GM19035 (cell line): ENCODE results near the gene RAB5A.
"Not testable (repeated sequence)": the region's sequence is repeated elsewhere in the genome, so short reads cannot be mapped to it uniquely, and the experiment has no call there.

Source experiments
- ATAC-seq: cut with Tn5 transposase; IDR thresholded peaks from one replicate; pipeline ENCODE4 v1.9.1; 2021; ENCODE audit not compliant: unreplicated experiment

The RAB5A gene

DNA sequence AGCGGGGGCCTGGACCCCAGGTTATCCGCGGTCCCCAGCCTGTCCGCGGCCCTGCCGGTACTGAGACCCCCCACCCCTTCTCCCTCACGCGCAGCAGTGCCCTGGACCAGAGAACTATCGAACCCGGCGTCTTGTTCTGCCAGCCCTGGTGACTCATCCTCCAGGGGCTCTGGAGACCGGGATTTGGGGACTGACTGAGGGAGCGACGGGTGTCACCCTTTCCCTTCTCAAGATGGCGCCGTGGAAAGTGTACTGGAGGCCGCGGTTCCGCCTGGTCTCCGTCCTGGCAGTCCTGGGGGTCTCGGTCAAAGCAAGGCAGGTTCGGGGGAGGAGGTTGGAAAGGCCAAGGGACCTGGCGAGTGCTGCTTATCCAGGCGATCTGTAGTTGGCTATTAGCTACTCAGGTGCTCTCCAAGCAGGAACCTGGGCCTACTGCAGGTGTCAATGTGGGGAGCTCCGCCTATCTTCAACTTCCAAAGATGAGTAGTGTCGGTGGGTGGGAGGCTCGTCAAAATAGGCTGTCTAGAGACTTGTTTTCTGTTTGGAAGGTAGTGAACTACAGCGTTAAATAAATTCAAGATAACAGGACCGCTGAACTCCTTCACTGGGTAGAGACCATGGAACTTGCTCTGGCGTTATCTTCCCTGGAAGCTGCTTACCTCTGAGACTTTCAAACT lies 790 bp downstream of the RAB5A start:
- ATAC-seq = peak; percentile 26

DNA sequence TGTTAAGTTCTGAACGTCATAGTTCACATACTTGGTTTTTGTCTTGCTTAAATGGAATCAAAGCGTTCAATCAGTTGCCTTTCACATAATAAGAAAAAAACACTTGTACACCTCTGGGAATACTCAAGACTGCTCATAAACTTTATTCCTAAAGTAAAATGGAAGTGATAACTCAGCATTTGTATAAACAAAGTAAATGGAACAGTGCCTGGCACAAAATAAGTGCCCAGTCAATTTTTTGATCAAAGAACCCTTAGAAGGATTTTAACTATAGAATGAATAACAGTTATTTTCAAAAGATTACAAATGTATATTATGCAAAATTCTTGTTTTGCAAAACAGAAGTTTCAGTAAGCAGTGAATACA lies 1.3 kb downstream of the RAB5A start:
- no peak for ATAC-seq

DNA sequence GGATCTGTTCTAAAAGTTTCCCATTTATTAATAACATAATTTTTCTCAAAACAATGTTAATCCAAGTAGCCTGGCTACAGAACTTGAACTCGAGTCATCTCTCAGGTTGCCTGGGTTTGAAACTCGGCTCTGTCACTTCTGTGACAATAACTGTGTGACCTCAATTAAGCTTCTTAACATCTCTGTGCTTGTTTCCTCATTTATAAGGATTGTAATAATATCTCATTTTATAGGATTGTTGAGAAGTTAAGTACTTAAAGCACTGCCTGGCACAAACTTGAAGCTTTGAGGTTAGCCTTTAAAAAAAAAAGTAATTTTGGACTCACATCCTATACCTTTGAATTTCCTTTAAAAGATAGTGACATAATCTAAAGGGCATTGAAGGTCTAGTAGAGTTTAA lies 3.4 kb downstream of the RAB5A start:
- ATAC-seq = no peak

DNA sequence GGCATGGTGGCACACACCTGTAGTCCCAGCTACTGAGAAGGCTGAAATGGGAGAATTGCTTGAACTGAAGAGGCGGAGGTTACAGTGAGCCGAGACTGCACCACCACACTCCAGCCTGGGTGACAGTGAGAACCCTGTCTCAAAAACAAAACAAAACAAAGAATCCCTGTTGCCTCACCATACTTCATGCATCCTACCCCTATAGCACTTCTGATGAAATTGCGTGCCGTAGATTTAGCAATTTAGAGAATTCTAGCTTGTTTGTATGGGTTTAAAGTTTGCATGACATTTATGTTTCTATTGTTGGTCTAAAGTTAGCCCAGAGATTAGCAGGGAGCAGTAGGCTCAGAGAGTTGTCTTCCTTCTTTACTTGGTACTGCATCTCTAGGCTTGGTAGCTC lies 7.8 kb downstream of the RAB5A start:
- no peak for ATAC-seq

DNA sequence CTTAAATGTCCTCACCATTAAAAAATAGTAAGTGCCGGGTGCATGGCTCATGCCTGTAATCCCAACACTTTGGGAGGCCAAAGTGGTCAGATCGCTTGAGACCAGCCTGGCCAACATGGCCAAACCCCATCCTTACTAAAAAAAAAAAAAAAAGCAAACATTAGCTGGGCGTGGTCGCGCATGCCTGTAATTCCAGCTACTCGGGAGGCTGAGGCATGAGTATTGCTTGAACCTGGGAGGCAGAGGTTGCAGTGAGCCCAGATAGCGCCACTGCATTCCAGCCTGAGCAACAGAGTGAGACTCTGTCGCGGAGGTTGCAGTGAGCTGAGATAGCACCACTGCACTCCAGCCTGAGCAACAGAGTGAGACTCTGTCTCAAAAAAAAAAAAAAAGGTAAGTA lies 10.5 kb downstream of the RAB5A start:
- ATAC-seq = not testable (repeated sequence)

DNA sequence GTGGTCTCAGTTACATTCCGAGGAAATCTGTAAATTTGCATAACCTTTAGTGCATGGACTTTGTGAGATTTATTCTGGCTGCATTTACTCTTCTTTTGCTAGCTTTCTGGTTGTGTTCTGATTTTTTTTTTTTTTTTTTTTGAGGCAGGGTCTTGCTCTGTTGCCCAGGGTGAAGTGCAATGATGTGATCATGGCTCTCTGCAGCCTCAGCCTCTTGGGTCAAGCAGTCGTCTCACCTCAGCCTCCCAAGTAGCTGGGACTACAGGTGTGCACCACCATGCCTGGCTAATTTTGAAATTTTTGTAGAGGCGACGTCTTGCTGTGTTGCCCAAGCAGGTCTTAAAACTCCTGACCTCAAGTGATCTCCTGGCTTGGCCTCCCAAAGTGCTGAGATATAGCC lies 12.6 kb downstream of the RAB5A start:
- ATAC-seq = no peak

DNA sequence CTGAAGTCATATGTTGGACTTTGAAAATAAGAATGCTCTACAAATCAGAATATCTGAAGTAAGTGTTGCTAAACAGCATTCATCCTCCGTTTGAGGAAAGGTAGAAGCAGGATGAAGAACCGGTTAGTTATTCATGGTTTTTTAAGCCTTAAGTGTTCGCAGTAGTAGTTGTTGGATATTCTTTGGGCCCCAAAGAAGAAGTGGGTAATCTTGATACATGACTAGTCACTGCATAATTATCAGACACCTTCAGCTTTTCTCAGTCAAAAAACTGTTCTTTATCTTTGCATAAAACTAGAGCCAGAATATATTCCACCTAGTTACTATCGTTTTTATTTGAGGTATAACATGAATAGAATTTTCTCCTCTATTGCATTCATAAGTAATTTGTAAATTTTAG lies 13.8 kb downstream of the RAB5A start:
- ATAC-seq = no peak

DNA sequence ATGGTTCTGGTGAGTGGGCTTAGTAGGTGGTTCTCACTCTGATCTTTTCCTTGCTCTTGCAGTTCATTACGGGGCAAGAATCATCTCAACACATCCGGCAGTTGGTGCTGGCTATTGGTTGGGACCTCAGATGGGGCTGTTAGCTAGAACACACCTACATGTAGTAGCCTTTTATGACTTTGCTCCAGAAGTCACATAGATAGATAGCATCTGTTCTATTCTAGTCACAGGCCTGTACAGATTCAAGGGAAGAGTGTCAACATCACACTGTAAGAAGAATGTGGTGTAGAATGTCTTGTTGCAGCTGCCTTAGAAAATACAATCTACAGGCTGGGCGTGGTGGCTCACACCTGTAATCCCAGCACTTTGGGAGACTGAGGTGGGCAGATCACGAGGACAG lies 15.1 kb downstream of the RAB5A start:
- ATAC-seq = no peak

DNA sequence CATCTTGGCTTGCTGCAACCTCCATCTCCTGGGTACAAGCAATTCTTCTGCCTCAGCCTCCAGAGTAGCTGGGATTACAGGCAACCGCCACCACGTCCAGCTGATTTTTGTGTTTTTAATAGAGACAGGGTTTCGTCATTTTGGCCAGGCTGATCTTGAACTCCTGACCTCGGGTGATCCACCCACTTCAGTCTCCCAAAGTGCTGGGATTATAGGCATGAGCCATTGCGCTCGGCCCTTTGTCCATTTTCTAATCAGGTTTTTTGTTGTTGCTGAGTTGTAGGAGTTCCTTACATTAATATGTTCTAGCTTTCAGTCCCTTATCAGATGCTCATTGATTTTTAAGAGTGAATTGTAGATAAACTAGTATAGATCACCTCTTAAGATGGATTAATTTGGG lies 20.3 kb downstream of the RAB5A start:
- no peak for ATAC-seq

DNA sequence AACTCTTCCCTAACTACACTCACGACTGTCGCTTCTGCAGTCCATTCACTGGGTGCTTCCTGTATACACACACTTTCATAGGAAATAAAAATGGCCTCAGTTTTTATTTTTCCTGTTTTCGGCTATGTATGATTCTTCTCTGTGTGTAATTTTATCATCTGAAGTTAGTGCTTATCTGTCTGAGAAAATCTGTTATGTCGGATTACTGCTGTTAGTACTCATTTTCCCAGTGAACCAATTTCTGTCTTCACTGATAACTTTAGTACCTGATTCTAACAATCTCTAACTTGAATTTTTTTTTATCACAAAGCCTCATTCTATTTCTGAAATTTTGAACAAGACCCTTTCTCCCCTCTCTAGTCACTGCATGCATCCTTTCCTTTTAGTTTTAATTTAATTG lies 20.9 kb downstream of the RAB5A start:
- no peak for ATAC-seq

DNA sequence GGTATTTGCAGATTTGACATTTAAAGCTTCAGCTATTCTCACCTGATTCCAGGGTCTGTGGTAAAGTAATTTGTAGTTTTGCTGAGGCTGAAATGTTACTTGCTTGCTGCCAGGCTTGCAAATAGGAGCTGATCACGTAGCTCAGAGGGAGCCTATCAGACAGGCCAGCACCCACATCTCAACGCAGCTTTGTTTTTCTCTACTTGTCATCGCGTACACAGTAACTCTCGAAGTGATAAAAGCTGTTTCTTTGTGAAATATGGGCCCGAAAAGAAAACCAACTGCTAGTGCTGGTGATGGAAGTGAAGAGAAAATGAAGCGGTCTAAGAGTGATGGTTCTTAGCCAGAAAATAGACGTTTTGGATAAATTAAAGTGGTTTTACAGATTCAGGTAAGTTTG lies 23.4 kb downstream of the RAB5A start:
- no peak for ATAC-seq

DNA sequence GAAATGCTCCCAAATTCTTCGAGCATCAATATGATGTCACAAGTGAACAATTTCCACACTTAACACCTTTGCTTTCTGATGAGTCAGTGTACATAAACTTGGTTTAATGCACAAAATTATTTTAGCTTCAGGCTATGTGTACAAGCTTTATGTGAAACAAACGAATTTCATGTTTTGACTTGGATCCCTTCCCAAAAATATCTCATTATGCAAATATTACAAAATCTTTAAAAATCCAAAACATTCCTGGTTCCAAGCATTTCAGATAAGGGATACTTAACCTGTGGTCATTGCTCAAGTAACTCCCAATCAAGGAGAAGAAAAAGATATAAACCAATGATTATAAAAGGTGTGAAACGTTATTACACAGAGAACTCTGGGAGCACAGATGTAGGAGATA lies 25.2 kb downstream of the RAB5A start:
- ATAC-seq = no peak

DNA sequence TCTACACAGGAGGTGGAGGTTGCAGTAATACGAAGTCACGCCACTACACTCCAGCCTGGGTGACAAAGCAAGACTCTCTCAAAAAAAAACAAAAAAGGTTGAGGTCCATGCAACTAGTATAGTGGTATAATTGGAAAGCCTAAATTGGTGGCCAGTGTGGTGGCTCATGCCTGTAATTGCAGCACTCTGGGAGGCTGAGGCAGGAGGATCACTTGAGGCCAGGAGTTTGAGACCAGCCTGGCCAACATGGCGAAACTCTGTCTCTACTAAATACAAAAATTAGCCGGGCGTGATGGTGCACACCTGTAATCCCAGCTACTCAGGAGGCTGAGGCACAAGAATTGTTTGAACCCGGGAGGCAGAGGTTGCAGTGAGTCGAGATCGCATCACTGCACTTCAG lies 42.0 kb downstream of the RAB5A start:
- not testable (repeated sequence) for ATAC-seq

DNA sequence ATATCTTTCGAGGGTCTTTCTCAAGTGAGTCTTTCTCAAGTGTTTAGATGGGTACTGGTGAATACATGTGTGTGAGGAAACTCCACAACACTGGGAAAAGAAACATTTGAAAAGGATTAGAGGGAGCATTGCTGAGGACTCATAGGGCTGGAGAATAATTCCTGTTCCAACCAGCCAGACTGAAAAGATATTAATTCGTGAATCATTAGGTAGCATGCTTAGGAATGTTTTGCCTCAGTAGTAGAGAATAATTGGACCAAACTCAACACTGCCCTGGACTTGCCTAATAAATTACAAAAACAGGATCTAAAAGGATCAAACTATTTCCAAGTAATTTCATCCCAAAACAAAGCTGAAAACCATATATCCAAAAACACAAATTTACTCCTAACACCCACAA lies 47.9 kb downstream of the RAB5A start:
- ATAC-seq = no peak

DNA sequence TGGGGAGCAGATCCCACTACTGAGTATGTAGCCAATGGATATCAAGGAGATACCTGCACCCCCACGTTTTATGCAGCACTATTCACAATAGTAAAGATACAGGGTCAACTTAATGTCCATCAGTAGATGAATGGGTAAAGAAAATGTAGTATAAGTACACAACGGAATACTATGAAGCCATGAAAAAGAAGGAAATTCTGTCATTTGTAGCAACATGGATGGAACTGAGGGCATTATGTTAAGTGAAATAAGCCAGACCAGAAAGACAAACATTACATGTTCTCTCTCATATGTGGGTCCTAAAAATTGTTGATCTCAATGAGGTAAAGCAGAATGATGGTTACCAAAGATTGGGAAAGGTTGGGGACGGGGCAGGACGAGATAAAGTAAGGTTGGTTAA lies 50.6 kb downstream of the RAB5A start:
- no peak for ATAC-seq

DNA sequence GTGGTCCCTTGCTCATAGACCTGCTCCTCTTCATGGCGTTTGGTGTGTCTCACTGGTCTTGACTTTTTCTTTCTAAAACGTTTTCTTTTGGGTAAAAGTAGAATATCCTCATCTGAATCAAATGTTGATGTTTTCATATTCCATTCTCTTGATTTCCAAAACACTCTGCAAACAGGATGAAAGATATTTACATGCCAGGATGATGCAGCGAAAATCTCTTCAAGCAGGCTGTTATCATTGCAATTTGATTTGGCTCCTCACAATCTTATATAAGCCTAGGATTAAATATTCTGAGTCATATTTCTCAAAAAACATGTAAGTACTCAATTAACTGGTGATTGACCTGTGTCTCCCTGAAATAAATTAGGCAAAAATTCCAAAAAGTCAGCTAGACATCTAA lies 55.0 kb downstream of the RAB5A start:
- no peak for ATAC-seq

DNA sequence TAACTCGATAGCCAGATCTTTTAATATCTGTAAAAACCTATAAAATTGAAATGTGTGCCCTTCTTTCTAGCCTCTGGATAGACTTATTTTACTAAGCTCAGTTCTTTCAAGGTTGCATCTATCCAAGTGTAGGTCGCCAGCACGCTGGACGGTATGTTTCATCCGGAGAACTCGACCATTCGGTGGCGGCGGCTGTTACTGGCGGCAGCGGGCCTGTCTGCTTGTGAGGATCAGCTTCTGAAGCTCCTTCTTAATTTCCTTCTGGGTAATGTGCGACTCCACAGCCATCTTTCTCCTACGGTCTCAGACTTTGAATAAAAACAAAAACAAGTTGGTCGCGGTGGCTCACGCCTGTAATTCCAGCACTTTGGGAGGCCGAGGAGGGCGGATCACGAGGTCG lies 61.1 kb downstream of the RAB5A start:
- no peak for ATAC-seq

DNA sequence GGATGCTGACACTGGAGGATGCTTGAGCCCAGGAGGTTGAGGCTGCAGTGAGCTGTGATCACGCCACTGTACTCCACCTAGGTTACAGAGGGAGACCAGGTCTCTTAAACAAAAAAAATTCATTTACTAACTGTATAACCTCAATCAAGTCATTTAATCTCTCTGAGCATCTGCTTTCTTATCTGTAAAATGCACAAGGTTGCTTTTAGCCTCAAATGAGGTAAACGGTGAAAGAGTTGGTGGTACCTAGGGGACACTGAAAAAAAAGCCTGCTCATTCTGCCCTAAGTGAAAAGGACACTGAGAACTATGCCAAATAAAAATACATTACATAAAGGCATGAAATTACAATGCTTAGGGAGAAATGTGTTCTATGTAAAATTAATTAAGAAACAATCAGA lies 61.7 kb downstream of the RAB5A start:
- ATAC-seq = no peak

DNA sequence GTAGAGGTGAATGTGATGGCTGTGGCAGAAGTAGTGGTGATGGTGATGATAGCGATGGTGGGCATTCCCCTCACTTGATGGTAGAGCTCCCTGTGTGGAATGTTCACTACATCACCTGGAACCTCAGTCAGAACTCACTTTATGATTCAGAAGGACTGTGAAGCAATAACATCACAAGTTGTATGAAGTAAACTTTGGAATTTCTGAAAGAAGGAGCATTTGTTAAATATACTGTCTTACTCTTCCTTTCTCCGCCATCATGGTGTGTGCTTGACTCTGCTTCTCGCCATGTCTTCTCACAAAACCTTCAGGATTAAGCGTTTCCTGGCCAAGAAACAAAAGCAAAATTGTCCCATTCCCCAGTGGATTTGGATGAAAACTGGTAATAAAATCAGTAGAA lies 65.3 kb downstream of the RAB5A start, which contains the start of gene PP2D1:
Gene PP2D1 (minus strand): TSS at position 101 of the 400 bp plus-strand sequence. CDS start 192 bp downstream, outside the sequence.
- no peak for ATAC-seq

DNA sequence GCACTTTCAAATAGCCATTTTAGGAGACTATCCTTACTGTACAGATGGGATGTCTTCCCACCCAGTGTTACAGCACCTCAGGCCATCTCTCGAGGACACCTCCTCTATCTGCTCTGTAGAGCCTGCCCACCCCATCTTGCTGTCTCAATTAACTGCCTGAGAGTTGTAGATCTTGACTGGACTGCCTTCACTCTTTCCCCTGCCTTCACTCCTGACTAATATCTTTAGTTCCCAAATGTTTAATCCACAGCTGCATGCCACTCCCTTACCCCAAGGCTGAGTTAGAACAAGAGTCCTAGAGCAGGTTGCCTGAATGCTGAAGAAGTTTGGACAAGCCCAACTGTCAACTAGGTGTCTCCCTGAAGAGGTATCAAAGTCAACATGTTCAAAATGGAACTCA lies 66.5 kb downstream of the RAB5A start:
- ATAC-seq = no peak

DNA sequence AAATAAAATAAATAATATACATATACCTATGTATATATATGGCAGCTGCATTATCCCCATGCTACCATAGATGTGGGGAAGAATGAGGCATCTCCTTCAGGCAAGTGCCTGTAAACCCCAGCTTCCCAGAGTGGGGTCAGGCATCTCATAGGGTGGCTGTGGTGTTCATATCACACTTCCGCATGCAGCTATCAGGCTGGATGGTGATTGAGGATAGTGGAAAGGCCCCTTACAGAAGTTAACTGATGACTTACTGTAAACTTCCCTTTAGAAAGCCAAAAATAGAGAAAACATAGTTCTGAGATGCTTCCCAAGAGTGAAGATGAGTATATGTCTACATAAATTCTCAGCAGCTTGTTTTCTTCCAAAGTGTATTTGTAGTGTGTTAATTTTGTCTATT lies 68.6 kb downstream of the RAB5A start:
- ATAC-seq = no peak

DNA sequence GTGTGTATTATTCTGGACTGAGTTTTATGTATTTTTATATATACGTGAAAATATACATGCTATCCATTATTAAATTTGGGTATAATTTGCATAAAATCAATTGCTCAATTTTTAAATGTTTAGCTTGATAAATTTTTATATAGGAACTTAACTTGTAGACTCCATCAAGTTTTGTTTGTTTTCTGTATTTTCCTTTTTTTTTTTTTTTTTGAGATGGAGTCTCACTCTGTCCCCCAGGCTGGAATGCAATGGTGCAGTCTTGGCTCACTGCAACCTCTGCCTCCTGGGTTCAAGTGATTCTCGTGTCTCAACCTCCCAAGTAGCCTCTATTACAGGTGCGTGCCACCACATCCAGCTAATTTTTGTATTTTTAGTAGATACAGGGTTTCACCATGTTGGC lies 69.2 kb downstream of the RAB5A start:
- not testable (repeated sequence) for ATAC-seq

DNA sequence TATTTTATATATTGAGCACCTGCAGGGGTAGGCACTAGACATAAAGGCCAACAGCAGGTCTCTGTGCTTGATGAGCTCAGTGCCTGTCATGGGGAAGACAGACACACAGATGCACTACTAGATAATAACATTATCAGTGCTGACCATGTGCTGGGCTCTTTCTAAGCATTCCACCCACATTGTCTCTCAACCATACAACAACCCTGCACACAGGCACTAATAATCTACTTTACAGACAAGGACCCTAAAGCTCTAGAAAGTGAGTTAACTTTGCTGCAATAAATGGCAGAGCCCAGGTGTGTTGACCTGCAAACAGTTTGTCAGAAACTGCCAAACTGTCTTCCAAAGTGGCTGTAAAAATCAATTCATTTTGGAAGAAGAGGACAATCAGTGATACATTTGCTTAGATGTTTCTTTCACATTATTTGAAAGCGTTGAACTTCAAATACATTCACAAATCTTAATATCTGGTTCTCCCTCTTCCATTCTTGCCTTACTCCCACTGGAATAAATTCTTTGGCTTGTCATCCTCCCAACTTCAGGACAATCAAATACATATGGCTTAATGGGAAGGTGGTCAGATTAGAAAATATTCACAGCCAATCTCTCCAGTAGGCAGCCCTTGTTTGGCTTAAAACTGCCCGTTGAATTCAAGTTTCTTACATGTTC lies 76.2 kb downstream of the RAB5A start:
- ATAC-seq = no peak
